ENCODE results near the gene ABCC3. TPM values are rescaled to one million over a fixed set of nuclear protein-coding genes. Genes with fewer than 3 reads are reported as not detected.

ABCC3 gene
- total RNA-seq, 2 donors from 2014 or later: 0.22 to 0.91 TPM

DNA sequence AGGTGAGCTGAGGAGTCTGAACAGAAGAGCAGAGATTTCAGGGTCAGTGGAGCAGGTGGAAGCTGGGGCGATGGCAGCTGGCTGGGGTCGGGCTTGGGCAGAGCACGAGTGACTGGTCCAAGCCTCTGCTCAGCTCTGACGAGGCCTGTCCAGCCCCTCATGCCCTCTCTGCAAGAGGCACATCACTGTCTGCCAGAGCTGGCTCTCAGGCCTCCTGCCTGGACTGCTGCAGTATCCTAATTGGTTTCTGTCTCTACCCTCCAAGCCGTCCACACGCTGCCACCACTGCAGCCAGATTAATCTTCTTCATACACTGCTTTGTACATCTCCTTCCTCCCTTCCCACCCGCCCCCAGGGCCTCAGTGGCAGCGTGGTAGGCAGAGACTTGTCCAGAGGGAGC, 48.8 kb upstream of the ABCC3 start:
- H3K9me3 ChIP-seq (ENCODE audit: control insufficient read depth, low read length): no peaks in the 10 kb centered on the region
- no peaks in the 10 kb centered on the region for H3K36me3 ChIP-seq (ENCODE audit: control insufficient read depth, insufficient read depth, low read length)
- 84 to 87% methylated on average over 8 of the region's 8 CpGs for WGBS, 2 experiments (ENCODE audit: insufficient coverage in 1 of 2, insufficient read length in 1 of 2)
- H3K9ac ChIP-seq (ENCODE audit: extremely low read depth, low read length, poor library complexity, severe bottlenecking): no peak overlapping the region
- H3K27me3 Mint-ChIP-seq (ENCODE audit: insufficient read depth): peaks cover 6% of the 10 kb centered on the region
- peak overlapping the region; percentile 75 for H3K27ac Mint-ChIP-seq
- no peak overlapping the region for H3K4me3 ChIP-seq (ENCODE audit: low read length)
- DNase-seq: no peak
- H3K9me3 Mint-ChIP-seq: no peaks in the 10 kb centered on the region
- no peaks in the 10 kb centered on the region for H3K27me3 ChIP-seq (ENCODE audit: control insufficient read depth, insufficient read depth, low read length, poor library complexity, severe bottlenecking)
- H3K4me1 Mint-ChIP-seq: peaks cover 25% of the 10 kb centered on the region
- H3K36me3 Mint-ChIP-seq (ENCODE audit: low read depth): no peaks in the 10 kb centered on the region
- peaks cover 12% of the 10 kb centered on the region for H3K4me1 ChIP-seq (ENCODE audit: control insufficient read depth, insufficient read depth, low read length)
- TF ChIP-seq, protein P1, sequence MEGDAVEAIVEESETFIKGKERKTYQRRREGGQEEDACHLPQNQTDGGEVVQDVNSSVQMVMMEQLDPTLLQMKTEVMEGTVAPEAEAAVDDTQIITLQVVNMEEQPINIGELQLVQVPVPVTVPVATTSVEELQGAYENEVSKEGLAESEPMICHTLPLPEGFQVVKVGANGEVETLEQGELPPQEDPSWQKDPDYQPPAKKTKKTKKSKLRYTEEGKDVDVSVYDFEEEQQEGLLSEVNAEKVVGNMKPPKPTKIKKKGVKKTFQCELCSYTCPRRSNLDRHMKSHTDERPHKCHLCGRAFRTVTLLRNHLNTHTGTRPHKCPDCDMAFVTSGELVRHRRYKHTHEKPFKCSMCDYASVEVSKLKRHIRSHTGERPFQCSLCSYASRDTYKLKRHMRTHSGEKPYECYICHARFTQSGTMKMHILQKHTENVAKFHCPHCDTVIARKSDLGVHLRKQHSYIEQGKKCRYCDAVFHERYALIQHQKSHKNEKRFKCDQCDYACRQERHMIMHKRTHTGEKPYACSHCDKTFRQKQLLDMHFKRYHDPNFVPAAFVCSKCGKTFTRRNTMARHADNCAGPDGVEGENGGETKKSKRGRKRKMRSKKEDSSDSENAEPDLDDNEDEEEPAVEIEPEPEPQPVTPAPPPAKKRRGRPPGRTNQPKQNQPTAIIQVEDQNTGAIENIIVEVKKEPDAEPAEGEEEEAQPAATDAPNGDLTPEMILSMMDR (conservative IDR thresholded peaks at IDR 0.05): no peak
- H3K27ac ChIP-seq (ENCODE audit: low read depth, low read length): peak overlapping the region; percentile 71
- H3K4me3 Mint-ChIP-seq: no peak overlapping the region

DNA sequence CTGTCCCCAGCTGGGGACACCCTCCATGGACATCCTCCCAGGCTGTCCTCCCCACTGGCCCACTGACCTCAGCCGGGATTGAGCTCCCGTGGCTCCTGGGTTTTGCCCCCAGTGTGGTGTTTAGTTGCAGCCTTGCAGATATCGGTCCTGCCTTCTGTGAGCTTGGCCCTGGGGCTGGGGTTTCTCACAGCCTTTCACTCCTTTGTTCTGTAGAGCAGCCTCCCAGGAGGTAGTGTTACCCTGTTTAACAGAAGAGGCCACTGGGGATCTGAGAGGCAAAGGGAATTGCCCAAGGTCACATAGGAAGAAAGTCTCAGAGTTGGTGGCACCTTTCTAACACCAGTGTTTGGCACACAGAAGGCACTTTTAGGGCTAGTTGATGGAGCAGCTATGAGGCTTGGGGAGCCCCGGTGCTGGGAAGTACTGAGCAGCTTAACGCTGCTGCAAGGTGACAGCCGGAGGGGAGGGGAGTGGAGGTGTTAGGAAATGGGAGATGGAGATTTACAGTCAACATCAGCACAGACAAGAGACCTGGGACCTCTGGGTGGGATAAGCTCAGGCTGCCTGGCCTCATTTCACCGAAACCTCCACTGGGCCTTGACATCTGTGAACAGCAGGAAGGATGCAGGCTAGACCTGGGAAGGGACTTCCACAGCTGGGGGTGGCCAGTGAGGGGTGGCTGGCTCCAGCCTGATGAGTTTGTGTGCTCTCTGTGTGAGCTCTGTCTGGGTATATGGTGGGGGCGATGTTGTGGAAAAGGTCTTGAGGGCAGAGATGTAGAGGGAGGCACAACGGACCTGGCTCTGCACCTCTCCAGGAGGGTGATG, 48.0 kb upstream of the ABCC3 start:
- no peaks in the 10 kb centered on the region for H3K27me3 ChIP-seq (ENCODE audit: control insufficient read depth, insufficient read depth, low read length, poor library complexity, severe bottlenecking)
- H3K4me1 ChIP-seq (ENCODE audit: control insufficient read depth, insufficient read depth, low read length): peaks cover 12% of the 10 kb centered on the region
- no peak overlapping the region for H3K4me3 ChIP-seq (ENCODE audit: low read length)
- Mint-ChIP-seq H3K36me3 (ENCODE audit: low read depth) (no peaks in the 10 kb centered on the region), H3K27ac (peak overlapping the region; percentile 75), H3K9me3 (no peaks in the 10 kb centered on the region), H3K4me1 (peaks cover 25% of the 10 kb centered on the region), H3K4me3 (no peak overlapping the region), H3K27me3 (ENCODE audit: insufficient read depth) (peaks cover 6% of the 10 kb centered on the region)
- H3K9ac ChIP-seq (ENCODE audit: extremely low read depth, low read length, poor library complexity, severe bottlenecking): no peak overlapping the region
- WGBS, 2 experiments (ENCODE audit: insufficient coverage in 1 of 2, insufficient read length in 1 of 2): 43 to 64% methylated on average over 6 to 9 of the region's 9 CpGs
- no peaks in the 10 kb centered on the region for H3K9me3 ChIP-seq (ENCODE audit: control insufficient read depth, low read length)
- TF ChIP-seq, protein P1 (conservative IDR thresholded peaks at IDR 0.05): no peak
- DNase-seq: peak; percentile 83
- H3K36me3 ChIP-seq (ENCODE audit: control insufficient read depth, insufficient read depth, low read length): no peaks in the 10 kb centered on the region
- peak overlapping the region; percentile 71 for H3K27ac ChIP-seq (ENCODE audit: low read depth, low read length)

DNA sequence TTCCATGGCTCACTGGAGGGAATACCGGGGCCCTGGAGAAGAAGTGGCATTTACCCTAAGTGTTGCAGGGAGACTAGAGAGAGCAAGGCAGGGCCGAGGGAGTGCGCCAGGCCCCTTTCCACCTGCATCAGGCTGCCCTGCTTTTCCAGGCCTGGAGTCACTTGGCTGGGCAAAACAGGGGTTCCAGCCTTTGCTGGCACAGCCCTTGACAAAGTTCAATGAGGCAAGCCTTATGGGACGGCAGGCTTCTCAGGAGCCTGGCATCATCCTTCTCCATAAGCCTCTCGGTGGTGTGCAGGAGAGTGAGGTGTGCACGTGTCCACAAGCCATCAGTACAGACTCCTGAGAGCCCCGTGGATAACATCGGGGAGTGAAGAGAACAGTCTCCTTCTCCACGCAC, 47.1 kb upstream of the ABCC3 start:
- Mint-ChIP-seq H3K4me1 (peaks cover 26% of the 10 kb centered on the region), H3K36me3 (ENCODE audit: low read depth) (no peaks in the 10 kb centered on the region), H3K27ac (no peak overlapping the region), H3K4me3 (no peak overlapping the region), H3K27me3 (ENCODE audit: insufficient read depth) (peaks cover 3% of the 10 kb centered on the region), H3K9me3 (no peaks in the 10 kb centered on the region)
- no peaks in the 10 kb centered on the region for H3K9me3 ChIP-seq (ENCODE audit: control insufficient read depth, low read length)
- DNase-seq: no peak
- H3K4me3 ChIP-seq (ENCODE audit: low read length): no peak overlapping the region
- H3K9ac ChIP-seq (ENCODE audit: extremely low read depth, low read length, poor library complexity, severe bottlenecking): no peak overlapping the region
- H3K27ac ChIP-seq (ENCODE audit: low read depth, low read length): no peak overlapping the region
- H3K4me1 ChIP-seq (ENCODE audit: control insufficient read depth, insufficient read depth, low read length): peaks cover 12% of the 10 kb centered on the region
- H3K36me3 ChIP-seq (ENCODE audit: control insufficient read depth, insufficient read depth, low read length): no peaks in the 10 kb centered on the region
- H3K27me3 ChIP-seq (ENCODE audit: control insufficient read depth, insufficient read depth, low read length, poor library complexity, severe bottlenecking): no peaks in the 10 kb centered on the region
- 82 to 85% methylated on average over 8 to 9 of the region's 9 CpGs for WGBS, 2 experiments (ENCODE audit: insufficient coverage in 1 of 2, insufficient read length in 1 of 2)
- TF ChIP-seq, protein P1 (conservative IDR thresholded peaks at IDR 0.05): no peak
